NCI-H1048 (cell line): ENCODE data around the gene LEMD3.

Experiments used
- DNase-seq: peaks from one replicate; lab custom pipeline; 2025; lab: John Stamatoyannopoulos, UW

The LEMD3 gene

DNA sequence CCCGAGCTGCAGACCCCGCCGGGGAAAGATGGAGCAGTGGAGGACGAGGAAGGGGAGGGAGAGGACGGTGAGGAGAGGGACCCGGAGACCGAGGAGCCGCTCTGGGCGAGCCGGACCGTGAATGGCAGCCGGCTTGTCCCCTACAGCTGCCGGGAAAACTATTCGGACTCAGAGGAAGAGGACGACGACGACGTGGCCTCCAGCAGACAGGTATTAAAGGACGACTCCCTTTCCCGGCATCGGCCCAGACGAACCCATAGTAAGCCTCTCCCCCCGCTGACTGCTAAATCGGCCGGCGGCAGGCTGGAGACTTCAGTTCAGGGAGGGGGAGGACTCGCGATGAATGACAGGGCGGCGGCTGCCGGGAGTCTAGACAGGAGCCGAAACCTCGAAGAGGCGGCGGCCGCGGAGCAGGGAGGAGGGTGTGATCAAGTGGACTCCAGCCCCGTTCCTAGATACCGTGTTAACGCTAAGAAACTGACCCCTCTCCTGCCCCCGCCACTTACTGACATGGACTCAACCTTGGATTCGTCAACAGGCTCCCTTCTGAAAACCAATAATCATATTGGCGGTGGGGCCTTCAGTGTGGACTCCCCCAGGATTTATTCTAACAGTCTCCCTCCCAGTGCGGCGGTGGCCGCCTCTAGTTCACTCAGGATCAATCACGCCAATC lies 962 bp downstream of the LEMD3 start:
- peak; percentile 22 for DNase-seq

DNA sequence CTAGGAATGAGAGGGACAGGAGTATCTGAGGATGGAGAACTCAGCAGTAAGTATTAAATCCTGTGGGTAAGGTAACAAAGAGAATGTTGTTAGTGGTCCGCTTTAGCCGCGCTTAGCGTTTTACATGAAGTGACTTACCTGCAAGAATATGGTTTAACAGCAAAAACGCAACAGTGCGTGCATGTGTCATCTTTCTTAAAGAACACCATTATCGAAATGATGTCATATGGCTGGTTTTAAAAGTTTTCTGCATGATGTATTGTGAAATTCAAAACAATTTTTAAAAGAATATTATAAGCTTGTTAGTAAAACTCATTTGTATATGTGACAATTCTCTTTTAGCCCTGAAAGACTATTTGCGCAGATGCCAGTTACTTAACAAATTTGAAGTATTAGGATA lies 1.7 kb downstream of the LEMD3 start:
- no peak for DNase-seq

DNA sequence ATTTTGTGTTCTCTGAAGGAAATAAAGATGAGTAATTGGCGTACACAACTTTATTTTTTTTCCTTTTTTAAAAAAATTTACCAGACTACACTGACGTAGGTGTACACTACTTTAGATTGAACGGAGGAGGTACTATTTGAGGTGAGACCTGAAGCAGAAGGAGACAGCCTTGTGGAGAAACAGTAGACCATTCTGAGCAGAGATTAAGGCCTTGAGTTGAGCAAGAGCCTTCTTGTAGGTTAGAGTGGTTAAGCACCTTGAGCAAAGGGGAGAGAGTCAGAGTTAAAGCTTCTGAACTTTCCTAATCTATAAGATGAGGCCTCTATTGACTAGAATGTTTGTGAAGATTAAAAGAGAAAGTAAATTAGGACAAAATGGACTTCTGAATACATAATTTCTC lies 2.5 kb downstream of the LEMD3 start:
- no peak for DNase-seq

DNA sequence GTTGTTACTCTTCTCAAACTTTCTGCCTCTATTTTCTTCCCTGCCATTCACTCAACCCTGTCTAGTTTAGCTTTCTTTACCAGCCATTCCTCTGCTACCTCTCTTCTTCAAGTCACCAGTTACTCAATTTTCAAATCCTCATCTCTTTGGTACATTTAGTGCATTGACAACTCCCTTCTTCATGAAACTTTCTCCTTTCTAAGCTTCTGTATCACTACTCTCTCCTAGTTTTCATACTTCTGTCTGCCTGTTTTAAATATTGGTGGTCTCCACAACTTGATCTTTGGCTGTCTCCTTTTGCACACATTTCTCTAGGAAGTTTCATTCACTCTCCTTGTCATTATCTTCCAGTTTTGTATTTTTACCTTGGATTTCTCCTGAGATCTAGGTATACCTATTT lies 6.0 kb downstream of the LEMD3 start:
- no peak for DNase-seq

DNA sequence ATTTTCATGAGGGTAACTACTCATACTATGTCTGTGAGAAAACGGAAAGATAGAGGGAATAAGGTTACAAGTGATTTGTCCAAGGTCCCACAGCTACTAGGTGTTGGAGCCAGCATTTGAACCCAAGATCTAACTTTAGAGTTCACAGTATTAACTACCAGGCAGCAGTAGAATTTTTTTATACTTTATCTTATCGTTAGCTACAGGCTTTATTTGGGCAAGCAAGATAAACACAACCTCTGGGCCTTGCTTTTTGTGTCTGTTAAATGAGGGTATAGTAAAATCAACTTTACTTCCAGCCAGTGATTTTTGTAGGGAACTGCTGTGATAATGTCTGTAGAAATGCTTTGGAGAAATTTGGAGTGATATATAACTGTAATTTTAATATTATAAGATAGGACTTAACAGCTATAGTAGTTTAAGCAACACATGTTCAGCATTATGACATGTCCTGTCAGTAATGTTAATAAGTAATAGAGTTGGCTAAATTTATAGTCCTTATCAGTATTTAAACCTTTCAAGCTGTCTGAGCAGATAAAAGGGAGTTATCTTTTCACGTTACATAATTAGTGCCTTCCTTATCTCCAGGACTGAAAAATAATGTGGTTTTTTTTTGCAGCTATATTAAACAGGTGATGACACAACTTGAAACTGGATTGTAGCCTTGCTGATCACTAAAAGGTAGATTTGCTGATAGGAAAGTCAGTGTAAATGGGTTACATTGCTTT lies 12.8 kb downstream of the LEMD3 start:
- no peak for DNase-seq

DNA sequence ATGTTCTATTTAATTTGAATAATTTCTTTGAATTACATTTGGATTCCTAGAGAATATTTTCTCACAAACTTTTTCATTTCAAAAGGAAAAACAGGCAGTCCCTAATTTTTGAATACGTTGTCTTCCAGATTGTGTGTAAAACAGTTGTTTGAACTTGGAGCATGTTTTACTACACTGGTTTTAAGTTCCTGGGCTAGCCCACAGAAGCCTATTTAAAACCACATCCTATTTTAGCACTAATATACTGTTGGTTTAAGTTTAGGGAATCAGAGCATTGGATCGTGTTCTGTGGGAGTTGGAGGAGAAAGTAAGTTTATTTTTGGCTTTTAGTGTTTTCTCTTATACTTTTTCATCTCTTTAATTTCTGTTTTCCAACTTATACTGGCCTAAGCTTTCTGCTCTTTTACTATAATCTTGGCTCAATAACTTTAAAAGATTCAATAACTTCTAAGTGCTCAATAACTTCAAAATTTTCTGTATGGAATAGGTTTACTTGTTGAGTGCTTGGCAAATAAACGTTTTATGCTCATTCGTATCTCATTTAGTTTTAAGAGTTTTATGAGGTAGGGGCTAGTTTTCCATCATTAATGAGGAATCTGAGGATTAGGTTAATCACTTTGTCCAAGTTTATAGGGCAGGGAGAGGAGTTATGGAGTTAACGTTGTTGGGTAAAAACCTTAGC lies 14.9 kb downstream of the LEMD3 start:
- DNase-seq, result no peak

DNA sequence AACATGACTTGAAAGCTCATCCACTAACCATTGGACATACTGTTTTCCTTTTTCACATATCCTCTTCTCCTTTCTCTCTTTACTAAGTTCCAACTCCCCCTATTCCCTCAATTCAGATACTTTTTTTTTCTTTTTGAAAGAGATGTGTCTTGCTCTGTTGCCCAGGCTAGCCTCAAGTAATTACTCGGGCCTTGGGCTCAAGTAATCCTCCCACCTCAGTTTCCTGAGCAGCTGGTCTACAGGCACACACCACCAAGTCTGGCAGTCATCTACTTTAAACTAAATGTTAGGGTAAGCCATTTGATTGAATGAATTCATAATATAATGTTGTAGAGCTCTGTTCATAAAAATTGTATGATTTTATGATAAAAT lies 15.5 kb downstream of the LEMD3 start:
- DNase-seq, result no peak

DNA sequence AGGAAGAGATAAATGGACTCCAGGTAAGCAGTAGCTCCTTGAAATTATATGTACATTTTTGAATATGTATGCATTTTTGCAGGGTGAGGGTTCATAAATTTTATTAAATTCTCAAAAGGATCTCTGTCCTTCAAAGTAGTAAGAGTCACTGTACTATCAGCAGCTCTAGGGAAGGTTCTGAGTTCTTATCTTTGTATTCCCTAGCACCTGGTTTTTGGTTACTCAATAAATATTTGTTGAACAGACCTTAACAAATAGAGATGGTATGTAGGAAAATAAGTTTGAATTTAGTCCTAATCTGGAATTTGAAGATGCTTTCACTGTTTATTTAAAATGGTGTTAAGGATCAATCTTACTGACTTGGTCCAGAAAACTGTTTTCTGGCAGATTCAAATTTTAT lies 18.3 kb downstream of the LEMD3 start:
- no peak for DNase-seq

DNA sequence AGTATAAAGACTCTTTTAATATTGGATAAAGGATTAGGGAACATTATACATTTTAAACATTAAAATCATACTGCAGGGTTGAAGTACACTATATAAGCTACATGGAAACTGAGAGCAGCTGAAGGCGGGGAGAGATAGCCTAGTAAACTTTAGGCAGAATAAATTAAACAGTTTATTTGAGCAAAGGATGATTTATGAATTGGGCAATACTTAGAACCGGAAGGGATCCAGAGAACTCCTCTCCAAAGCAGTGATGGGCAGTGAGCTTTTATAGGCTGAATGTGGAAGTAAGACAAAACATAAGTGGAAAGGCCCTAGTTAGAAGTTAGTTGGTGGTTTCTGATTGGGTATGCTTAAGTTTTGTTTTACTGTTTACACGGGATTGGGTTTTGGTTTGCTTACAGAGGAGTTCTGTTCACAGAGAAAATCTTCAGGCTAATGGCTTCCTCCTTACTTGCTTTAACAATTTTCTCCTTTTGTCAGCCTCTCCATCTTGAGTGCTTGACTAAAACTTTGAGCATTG lies 18.9 kb downstream of the LEMD3 start:
- DNase-seq, result no peak

DNA sequence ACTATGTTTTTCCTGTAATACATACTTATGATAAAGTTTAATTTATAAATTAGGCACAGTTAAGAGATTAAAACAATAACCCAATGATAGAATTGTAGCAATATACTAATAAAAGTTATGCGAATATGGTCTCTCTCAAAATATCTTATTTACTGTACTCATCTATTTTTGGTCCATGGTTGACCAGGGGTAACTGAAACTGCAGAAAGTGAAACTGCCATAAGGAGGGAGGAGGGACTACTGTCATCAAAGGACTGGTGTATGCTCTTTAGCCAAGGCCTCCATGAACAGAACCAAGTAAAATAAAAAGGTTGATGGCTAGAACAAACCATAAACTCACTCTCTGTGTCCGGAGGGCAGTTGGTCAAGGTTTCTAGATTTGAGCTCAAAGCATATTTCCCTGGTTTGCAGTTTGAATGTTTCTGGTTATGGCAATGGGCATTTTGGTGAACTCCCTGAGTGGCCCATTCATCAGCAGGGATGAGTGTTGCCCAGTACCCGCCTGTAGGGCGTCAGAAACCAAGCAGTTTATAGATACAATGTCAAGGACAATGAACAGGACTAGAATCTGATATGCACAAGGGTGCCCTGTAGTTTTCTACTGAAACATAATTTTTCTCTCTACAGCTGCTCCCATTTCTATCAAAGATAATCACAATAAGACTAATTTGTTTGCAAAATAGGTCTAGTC lies 19.8 kb downstream of the LEMD3 start:
- DNase-seq, result no peak

DNA sequence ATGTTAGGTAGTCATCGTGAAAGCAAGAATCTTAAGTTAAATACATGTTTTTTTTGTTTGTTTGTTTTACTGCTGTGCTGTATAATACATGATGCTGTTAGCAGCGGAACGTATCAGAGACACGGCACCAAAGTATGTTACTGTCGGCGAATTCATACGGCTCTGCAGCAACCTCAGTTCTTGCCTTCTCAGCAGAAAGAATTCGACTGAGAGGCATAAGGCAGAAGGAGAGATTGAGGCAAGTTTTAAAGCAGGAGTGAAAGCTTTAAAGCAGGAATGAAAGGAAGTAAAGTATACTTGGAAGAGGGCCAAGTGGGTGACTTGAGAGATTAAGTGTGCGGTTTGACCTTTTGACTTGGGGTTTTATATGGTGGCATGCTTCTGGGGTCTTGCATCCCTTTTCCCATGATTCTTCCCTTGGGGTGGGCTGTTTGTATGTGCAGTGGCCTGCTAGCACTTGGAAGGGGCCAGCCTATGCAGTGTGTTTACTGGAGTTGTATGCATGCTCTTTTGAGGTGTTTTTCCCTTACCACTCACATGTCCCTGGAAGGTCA lies 23.7 kb downstream of the LEMD3 start:
- DNase-seq, result no peak

DNA sequence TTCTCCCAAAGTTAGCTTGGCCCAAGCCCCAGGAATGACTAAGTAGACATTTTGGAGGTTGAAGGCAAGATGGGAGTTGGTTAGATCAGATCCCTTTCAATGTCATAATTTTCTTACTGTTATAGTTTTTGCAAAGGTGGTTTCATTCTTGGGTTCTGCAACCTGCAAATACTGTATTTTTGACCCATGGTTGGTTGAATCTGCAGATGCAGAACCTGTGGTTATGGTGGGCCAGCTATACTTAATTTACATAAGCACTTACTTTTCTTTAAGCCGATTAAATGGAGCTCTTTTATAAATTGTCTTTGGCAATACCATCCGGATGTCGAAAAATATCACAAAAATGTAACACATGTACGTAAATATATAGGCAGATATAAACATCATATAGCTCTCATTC lies 25.6 kb downstream of the LEMD3 start:
- no peak for DNase-seq

DNA sequence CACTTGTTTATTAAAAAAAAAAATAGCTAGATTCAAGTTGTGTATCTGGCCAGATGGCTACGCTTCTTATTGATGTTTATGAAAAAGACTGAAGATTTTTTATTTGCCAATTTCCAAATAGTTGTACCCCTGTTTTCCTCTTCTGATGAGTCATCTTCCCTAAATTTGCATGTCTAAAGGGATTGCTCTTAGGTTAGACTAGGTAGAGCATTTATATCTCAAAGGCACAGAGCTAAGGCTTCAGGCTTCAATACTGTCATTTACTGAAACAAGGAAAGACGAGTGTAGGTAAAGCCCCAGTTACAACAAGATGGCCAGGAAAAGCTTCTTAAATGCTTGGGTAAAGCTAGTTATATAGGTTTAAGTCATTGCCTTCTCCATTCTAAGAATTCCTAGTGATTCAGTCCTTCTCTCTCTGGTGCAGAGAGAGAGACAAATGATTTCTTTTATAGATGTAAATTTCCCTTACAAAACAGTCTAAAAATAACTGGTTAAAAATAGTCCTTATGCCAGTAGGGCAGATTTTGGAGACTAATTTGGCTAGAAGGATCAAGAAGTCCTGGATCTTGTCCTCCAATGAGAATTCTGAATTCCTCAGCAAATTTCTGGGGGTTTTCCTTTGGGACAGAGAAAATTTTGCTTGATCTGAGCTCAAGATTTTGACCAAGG lies 26.1 kb downstream of the LEMD3 start:
- DNase-seq, result no peak

DNA sequence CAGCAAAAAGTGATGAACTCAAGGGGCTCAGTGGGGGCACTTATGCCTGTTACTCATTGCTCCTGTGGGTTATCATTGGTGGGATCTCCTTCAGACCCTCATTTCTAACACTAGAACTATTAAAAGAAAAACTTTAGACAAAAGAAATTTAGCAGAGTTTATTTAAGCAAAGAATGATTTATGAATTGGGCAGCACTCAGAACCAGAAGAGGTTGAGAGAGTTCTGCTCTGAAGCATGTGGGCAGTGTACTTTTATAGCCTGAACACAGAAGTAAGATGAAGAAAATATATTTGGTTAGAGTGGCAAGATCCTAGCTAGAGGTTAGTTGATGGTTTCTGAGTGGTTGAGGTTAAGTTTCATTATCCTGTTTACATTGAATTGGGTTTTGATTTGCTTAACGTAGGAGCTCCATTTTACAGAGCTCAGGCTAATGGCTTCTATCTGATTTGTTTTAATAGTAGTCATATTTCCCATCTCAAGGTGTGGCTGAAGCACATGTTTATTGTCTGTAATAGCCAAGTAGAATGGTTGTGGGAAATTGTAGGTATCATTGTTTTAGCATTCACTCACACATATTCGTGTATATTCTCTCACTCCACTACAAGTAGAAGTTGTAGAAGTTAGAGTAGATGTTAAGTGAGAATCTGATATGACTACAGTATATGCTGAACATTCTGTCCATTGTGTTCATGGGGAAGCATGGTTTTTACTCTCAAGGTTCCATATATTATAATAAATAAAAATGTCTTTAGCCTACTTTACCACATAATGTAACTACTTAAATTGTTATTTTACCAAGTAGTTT lies 27.6 kb downstream of the LEMD3 start:
- no peak for DNase-seq

DNA sequence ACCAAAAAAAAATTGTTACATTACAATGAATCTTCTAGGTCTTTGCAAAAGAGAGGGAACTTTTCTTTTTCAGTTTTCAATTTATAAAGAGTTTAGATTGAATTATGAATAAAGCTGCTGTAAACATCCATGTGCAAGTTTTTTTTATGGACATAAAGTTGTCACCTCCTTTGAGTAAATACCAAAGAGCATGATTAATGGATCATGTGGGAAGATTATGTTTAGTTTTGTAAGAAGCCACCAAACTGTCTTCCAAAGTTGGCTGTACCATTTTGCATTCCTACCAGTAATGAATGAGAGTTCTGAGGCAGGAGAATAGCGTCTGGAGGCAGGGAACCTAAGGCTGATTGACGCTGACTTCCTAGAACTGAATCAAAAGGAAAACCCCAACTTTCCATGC lies 30.2 kb downstream of the LEMD3 start:
- DNase-seq, result no peak

DNA sequence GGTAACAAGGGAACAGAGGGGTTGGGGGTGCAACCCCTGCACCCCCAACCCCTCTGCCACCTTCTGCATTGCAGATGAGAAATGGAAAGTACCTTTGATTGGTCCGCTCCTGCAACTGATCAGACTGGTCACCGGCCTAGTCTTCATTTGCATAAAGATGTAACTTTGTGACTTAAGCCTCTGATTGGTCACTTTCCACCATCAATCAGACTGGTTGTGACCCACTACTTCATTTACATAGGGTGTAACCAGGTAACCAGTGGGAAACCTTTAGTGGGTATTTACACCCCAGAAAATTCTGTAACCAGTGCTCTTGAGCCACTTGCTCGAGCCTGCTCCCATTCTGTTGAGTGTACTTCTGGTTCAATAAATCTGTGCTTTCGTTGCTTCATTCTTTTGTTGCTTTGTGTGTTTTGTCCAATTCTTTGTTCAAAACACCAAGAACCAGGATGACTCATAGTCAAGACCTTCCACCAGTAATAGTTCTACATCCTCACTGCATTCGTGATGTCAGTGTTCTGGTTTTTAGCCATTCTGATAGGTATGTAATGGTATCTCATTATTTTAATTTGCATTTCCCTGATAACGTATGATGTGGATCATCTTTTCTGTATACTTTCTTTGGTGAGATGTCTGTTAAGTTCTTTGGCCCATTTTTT lies 30.8 kb downstream of the LEMD3 start:
- DNase-seq, result no peak

DNA sequence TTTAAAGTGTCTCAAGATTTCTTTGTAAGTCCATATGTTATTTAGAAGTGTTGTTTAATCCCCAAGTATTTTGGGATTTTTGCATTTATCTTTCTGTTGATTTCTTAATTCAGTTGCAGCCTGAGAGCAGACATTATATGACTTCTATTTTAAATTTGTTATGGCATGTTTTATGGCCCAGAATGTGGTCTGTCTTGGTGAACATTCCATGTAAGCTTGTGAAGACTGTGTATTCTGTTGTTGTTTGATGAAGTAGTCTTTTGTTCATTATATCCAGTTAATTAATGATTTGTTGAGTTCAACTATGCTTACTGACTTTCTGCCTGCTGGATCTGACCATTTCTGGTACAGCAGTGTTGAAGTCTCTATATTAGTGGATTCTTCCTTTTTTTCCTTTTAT lies 34.0 kb downstream of the LEMD3 start:
- no peak for DNase-seq

DNA sequence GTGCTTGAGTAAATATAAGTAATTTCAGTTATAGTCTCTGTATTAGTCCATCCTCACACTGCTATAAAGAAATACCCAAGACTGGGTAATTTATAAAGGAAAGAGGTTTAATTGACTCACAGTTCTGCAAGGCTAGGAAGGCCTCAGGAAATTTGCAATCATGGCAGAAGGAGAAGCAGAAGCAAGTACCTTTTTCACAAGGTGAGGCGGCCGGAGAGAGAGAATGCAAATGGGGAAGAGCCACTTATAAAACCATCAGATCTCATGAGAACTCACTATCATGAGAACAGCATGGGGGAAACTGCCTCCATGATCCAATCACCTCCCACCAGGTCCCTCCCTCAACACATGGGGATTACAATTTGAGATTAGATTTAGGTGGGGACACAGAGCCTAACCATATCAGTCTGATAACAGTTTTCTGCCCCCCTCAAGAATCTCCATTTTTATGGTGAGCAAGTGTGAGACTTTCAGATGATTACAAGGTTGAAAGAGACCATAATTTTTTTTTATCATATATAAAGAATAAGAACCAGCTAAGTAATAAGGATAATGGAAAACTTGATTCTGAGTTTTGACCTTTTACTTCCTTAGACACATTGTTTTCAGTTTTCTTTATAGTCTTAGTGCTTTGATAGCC lies 35.6 kb downstream of the LEMD3 start:
- DNase-seq, result no peak

DNA sequence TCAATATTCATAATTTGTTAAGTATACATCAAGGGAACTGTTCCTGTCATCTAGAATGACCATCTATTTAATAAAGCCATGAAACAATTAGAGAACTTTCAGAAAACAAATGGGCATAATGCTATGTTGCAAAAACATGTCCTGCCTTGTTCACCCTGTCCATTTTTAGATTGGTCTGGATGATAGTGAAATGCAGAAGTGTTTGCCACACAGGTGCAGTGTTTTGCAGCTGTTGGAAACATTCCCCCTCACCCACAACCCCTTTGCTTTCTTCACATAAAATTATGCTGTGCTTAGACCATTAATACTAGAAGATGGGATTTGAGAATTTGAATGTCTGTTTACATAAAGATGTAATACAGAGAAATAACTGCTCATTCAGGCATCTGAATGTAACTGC lies 36.5 kb downstream of the LEMD3 start:
- no peak for DNase-seq

DNA sequence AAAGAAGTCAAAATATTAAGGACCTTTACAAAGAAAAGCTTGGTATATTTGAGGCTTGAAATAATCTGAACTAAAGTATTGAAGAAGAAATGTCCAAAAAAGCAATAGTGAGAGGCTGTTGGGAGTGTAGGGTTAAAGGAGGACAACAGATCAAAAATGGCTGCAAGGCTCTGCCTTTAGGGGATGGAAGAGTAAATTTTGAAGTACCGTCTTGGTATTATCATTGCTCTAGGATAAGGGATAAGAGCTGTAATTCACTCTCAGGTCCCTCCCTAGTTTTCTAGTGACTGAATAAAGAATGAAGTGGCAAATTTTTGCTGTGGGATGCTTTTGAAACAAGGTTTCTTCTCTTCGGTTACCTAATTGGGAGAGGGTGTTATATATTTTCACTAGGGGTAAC lies 38.7 kb downstream of the LEMD3 start:
- DNase-seq, result no peak
